ENCODE data around the gene PDS5B.
A peak's percentile ranks its signal among the peaks of the same experiment; 100 is the strongest.
"Not testable (repeated sequence)": the region's sequence is repeated elsewhere in the genome, so short reads cannot be mapped to it uniquely, and the experiment has no call there.

The PDS5B gene

GRCh38 chr13:32645854-32646253 is 59.6 kb downstream of the PDS5B start:
- no peak for DNase-seq (ENCODE audit: low read depth in 1 of 2, low spot score in 1 of 2)

DNA sequence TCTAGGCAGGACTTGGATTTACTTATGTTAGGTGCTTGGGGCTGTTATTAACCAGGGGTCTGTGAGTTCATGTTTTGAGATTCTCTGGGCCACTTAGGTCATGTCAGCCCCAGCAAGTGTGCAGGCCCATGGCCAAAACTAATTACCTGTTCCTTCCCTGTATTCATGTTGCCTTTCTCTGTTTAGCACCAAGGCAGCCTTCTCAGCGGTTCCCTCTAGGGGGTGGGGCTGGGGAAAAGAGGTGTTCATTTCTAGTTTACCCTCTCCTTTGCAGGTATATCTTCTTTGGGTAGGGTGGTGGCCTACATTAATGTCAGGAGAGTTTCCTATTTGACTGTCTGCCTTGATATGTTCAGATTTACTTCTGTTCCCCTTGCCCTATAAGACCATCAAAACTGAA is 61.7 kb downstream of the PDS5B start:
- no peak for DNase-seq (ENCODE audit: low read depth in 1 of 2, low spot score in 1 of 2)

GRCh38 chr13:32650705-32651311 is 64.6 kb downstream of the PDS5B start:
- DNase-seq (ENCODE audit: low read depth in 1 of 2, low spot score in 1 of 2), result peak in 1 of 2 donors; percentile 13

GRCh38 chr13:32657309-32657708 is 71.1 kb downstream of the PDS5B start:
- DNase-seq (ENCODE audit: low read depth in 1 of 2, low spot score in 1 of 2), result no peak

- no peak for DNase-seq (ENCODE audit: low read depth in 1 of 2, low spot score in 1 of 2)
Observed at GRCh38 chr13:32659736-32660135, 73.5 kb downstream of the PDS5B start.

DNA sequence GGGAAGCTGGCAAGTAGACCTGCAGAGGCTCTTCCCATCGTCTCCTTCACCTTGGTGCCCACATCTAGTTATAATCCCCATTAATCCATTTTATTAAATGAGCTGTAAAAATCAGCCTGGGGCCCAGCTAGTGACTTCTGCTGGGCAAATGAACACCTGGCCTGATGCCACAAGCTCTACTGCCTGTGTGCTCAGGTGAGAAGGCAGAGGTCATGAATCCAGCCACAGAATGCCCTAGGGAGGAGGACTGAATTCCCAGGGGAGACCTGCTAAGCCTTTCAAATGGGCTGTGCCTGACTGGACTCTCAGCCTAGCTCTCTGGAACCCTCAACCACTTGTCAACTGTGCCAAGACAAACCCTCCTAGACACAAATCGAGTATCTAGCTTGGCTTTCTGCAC is 74.0 kb downstream of the PDS5B start:
- no peak for DNase-seq (ENCODE audit: low read depth in 1 of 2, low spot score in 1 of 2)

- DNase-seq (ENCODE audit: low read depth in 1 of 2, low spot score in 1 of 2), result no peak
Observed at GRCh38 chr13:32661685-32662084, 75.4 kb downstream of the PDS5B start.

- no peak for DNase-seq (ENCODE audit: low read depth in 1 of 2, low spot score in 1 of 2)
Observed at GRCh38 chr13:32663660-32664059, 77.4 kb downstream of the PDS5B start.

- DNase-seq (ENCODE audit: low read depth in 1 of 2, low spot score in 1 of 2), result no peak
Observed at GRCh38 chr13:32666990-32667571, 80.8 kb downstream of the PDS5B start.

- no peak for DNase-seq (ENCODE audit: low read depth in 1 of 2, low spot score in 1 of 2)
Observed at GRCh38 chr13:32669030-32669646, 82.9 kb downstream of the PDS5B start.

- DNase-seq (ENCODE audit: low read depth in 1 of 2, low spot score in 1 of 2), result no peak
Observed at GRCh38 chr13:32674503-32674902, 88.3 kb downstream of the PDS5B start.

GRCh38 chr13:32676242-32676641 is 90.0 kb downstream of the PDS5B start:
- DNase-seq (ENCODE audit: low read depth in 1 of 2, low spot score in 1 of 2), result no peak

- no peak for DNase-seq (ENCODE audit: low read depth in 1 of 2, low spot score in 1 of 2)
Observed at GRCh38 chr13:32682130-32682529, 95.9 kb downstream of the PDS5B start.

DNA sequence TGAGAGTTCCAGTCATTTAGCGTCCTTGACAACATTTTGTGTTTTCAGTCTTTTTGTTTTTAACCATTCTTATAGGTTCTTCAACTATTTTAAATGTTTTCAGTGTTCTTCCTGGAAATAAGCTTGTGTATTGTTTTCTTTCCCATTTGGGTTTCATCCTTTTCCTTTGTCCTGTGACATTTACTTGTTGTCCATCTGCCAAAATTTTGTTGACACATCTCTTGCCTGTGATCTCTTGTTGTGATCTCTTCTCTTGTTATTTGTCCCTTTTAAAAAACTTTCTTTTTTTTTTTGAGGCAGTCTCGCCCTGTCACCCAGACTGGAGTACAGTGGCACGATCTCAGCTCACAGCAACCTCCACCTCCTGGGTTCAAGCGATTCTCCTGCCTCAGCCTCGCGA is 96.5 kb downstream of the PDS5B start:
- DNase-seq (ENCODE audit: low read depth in 1 of 2, low spot score in 1 of 2), result no peak

GRCh38 chr13:32687275-32687674 is 101.0 kb downstream of the PDS5B start:
- no peak for DNase-seq (ENCODE audit: low read depth in 1 of 2, low spot score in 1 of 2)

- no peak for DNase-seq (ENCODE audit: low read depth in 1 of 2, low spot score in 1 of 2)
Observed at GRCh38 chr13:32695602-32696250, 109.5 kb downstream of the PDS5B start.

- no peak for DNase-seq (ENCODE audit: low read depth in 1 of 2, low spot score in 1 of 2)
Observed at GRCh38 chr13:32707471-32707870, 121.2 kb downstream of the PDS5B start.

DNA sequence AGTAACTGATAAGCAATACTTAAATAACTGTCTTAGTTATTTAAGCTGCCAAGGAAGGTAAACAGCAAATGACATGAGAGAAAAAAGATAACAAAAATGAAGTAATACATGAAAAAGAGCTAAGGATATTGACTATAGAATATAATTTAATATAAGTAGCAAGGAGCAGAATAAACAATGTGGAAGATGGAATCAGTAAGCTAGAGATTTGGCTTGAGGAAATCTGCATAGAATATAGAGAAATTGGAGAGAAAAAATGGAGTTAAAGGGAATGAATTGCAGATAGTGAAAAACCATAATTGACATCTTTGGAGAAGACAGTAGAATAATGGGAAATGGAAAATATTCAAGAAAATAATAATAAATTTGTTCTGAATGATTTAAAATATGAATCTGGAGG is 127.1 kb downstream of the PDS5B start:
- no peak for DNase-seq (ENCODE audit: low read depth in 1 of 2, low spot score in 1 of 2)

- not testable (repeated sequence) for DNase-seq (ENCODE audit: low read depth in 1 of 2, low spot score in 1 of 2)
Observed at GRCh38 chr13:32716201-32716600, 129.9 kb downstream of the PDS5B start.

- no peak for DNase-seq (ENCODE audit: low read depth in 1 of 2, low spot score in 1 of 2)
Observed at GRCh38 chr13:32720026-32720425, 133.8 kb downstream of the PDS5B start.

- not testable (repeated sequence) for DNase-seq (ENCODE audit: low read depth in 1 of 2, low spot score in 1 of 2)
Observed at GRCh38 chr13:32721131-32722034, 135.1 kb downstream of the PDS5B start.

Data from stimulated activated CD4-positive, alpha-beta T cell treated with anti-CD3 and anti-CD28 coated beads, Interleukin-15, amount 100 ng/mL, for 1 hour (primary cell).